Lower lobe of right lung (tissue), 2 donors: ENCODE results near the gene TNS2. TPM values are rescaled to one million over a fixed set of nuclear protein-coding genes. Genes with fewer than 3 reads are reported as not detected.

Source experiments
- ATAC-seq, 2 donors: fragments of 200-7000 bp; cut with Tn5 transposase; one replicate each; pipeline ENCODE4 v1.9.1; 2020 to 2022; ENCODE audit warnings: mild to moderate bottlenecking in 2 of 2, moderate library complexity in 2 of 2
- DNase-seq: peaks from one replicate; pipeline ENCODE4 v3.0.0-alpha.2; 2020
- H3K27ac ChIP-seq: fragments of 200-600 bp; one replicate; pipeline ENCODE4 v1.8.0; 2022
- H3K27me3 ChIP-seq: fragments of 200-600 bp; one replicate; pipeline ENCODE4 v1.8.0; 2022; ENCODE audit warnings: low read depth
- H3K36me3 ChIP-seq: fragments of 200-600 bp; one replicate; pipeline ENCODE4 v1.8.0; 2022; ENCODE audit warnings: mild to moderate bottlenecking
- H3K4me1 ChIP-seq: fragments of 200-600 bp; one replicate; pipeline ENCODE4 v1.8.0; 2022
- H3K4me3 ChIP-seq: fragments of 200-600 bp; one replicate; pipeline ENCODE4 v1.8.0; 2022; ENCODE audit warnings: mild to moderate bottlenecking
- H3K9me3 ChIP-seq: fragments of 200-600 bp; one replicate; pipeline ENCODE4 v1.8.0; 2022
- CTCF ChIP-seq: fragments of 200-600 bp; IDR thresholded peaks from one replicate; pipeline ENCODE4 v1.8.0; 2022; ENCODE audit warnings: antibody characterized with exemption, mild to moderate bottlenecking
- intact Hi-C: fragments of 100-400 bp; cut with DNase I; formaldehyde crosslinking; loops from one replicate; pipeline ENCODE4 v1.11.0; 2022
- long read RNA-seq: library from polyadenylated mRNA; unstranded; transcript quantifications from one replicate; pipeline ENCODE4 v2.0.0, GENCODE V29; 2021
- total RNA-seq: library from RNA; stranded (reverse); fragmentation: NEBNext Ultra II Directional; extraction: Animal tissue kit (Norgen Biotek cat#: 25700); gene quantifications from one replicate; pipeline ENCODE4 v1.2.1, GENCODE V29; 2021
- donor health status: DM: no; HTN: yes; CAD: no; lungs with severe emphysema.

TNS2 gene, protein sequence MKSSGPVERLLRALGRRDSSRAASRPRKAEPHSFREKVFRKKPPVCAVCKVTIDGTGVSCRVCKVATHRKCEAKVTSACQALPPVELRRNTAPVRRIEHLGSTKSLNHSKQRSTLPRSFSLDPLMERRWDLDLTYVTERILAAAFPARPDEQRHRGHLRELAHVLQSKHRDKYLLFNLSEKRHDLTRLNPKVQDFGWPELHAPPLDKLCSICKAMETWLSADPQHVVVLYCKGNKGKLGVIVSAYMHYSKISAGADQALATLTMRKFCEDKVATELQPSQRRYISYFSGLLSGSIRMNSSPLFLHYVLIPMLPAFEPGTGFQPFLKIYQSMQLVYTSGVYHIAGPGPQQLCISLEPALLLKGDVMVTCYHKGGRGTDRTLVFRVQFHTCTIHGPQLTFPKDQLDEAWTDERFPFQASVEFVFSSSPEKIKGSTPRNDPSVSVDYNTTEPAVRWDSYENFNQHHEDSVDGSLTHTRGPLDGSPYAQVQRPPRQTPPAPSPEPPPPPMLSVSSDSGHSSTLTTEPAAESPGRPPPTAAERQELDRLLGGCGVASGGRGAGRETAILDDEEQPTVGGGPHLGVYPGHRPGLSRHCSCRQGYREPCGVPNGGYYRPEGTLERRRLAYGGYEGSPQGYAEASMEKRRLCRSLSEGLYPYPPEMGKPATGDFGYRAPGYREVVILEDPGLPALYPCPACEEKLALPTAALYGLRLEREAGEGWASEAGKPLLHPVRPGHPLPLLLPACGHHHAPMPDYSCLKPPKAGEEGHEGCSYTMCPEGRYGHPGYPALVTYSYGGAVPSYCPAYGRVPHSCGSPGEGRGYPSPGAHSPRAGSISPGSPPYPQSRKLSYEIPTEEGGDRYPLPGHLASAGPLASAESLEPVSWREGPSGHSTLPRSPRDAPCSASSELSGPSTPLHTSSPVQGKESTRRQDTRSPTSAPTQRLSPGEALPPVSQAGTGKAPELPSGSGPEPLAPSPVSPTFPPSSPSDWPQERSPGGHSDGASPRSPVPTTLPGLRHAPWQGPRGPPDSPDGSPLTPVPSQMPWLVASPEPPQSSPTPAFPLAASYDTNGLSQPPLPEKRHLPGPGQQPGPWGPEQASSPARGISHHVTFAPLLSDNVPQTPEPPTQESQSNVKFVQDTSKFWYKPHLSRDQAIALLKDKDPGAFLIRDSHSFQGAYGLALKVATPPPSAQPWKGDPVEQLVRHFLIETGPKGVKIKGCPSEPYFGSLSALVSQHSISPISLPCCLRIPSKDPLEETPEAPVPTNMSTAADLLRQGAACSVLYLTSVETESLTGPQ (N-terminal part only)
- total RNA-seq, result 186 TPM
- long read RNA-seq, full-length matches to known transcripts, result 3 of 114 reads
- long read RNA-seq, partial matches to known transcripts, result 92 of 114 reads
- long read RNA-seq, other reads (novel, unspliced or antisense), result 19 of 114 reads

DNA sequence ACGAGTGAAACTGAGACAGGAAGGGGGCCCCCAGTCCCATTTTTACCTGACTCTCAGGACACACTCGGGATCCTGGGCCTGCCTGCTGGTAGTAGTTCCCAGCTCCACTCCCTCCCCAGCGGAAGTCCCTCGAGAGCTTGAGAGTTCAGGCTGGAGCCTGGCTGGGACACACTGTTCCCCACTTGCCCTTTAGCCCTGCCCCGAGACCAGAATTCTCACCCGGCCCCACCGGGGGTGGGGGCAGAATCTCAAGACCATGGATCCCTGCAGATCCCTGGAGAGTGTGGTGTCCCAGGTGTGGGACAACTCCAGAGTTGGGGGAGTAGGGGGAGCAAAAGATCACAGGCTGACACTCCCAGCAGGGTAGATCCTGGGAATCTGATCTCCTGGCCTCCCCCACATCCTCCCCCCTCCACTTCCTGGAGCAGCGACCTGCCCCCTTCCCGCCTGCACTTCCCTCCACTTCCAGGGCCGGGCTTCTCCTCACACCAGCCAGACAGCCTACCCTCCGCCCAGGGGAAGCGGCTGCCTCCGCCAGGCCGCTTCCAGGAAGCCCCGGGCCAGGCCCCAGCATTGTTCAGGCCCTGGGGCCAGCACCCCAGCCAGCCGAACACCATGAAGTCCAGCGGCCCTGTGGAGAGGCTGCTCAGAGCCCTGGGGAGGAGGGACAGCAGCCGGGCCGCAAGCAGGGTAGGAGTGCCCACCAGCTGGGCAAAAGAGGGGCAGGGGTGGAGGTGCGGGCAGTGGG lies at the start of gene TNS2:
TNS2 (plus strand) TSS at position 495 of the 748 bp plus-strand sequence; CDS start at position 616, 121 bp downstream.
- H3K27ac ChIP-seq, result peak within 1 kb of the TSS; percentile 97
- no peaks in the 10 kb centered on the region for H3K9me3 ChIP-seq
- intact Hi-C loops, result no loop called here
- peaks cover 82% of the 10 kb centered on the region for H3K4me1 ChIP-seq
- H3K27me3 ChIP-seq, result no peaks in the 10 kb centered on the region
- no peak for TF ChIP-seq CTCF
- H3K36me3 ChIP-seq, result peaks cover 21% of the 10 kb centered on the region
- ATAC-seq, result peak; percentile 31 to 37
- H3K4me3 ChIP-seq, result peak within 1 kb of the TSS; percentile 83
- peak; percentile 88 for DNase-seq

- no peak for ATAC-seq
- DNase-seq, result no peak
- Histone ChIP-seq H3K9me3 (no peaks in the 10 kb centered on the region), H3K4me3 (no peak overlapping the region), H3K36me3 (peaks cover 7% of the 10 kb centered on the region), H3K27ac (no peak overlapping the region), H3K4me1 (peaks cover 31% of the 10 kb centered on the region), H3K27me3 (no peaks in the 10 kb centered on the region)
- TF ChIP-seq CTCF, result no peak
- intact Hi-C loops, result no loop called here
These were observed 45.7 kb upstream of the TNS2 start for GRCh38 chr12:53004178-53004577.

DNA sequence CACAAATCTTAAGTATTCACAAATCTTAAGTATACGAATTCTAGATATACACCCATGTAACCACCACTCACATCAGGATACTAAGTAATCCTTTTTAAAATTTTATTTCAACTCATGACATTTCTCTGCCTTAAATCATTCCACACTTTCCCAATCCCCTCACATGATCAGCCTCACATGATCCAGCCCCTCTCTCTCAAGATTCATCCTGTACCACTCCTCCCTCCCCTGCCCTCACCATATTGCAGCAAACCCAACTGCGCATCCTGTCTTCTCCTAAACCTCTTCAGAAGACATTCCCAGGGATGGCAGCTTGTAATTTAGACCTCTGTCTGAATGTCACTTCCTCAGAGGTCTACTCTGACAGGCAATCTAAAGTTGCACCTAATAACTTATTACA lies 45.3 kb upstream of the TNS2 start:
- peaks cover 35% of the 10 kb centered on the region for H3K4me1 ChIP-seq
- H3K4me3 ChIP-seq, result no peak overlapping the region
- no peak for DNase-seq
- no peaks in the 10 kb centered on the region for H3K9me3 ChIP-seq
- no peak for ATAC-seq
- intact Hi-C loops, result no loop called here
- no peak for TF ChIP-seq CTCF
- no peaks in the 10 kb centered on the region for H3K27me3 ChIP-seq
- H3K27ac ChIP-seq, result no peak overlapping the region
- H3K36me3 ChIP-seq, result peaks cover 11% of the 10 kb centered on the region

- DNase-seq, result peak; percentile 51
These were observed 44.5 kb upstream of the TNS2 start for GRCh38 chr12:53005215-53005985.

More at GRCh38 chr12:53005215-53005985, 44.5 kb upstream of the TNS2 start:
- peak overlapping the region; percentile 86 for H3K27ac ChIP-seq
- no peaks in the 10 kb centered on the region for H3K9me3 ChIP-seq
- peaks cover 43% of the 10 kb centered on the region for H3K4me1 ChIP-seq
- peaks cover 19% of the 10 kb centered on the region for H3K36me3 ChIP-seq
- no peak for ATAC-seq
- peak overlapping the region; percentile 90 for H3K4me3 ChIP-seq
- intact Hi-C loops, result no loop called here
- no peak for TF ChIP-seq CTCF
- no peaks in the 10 kb centered on the region for H3K27me3 ChIP-seq
